K562 (cell line): ENCODE data around the gene DPY19L3. TPM values are rescaled to one million over a fixed set of nuclear protein-coding genes. Genes with fewer than 3 reads are reported as not detected.
A peak's percentile ranks its signal among the peaks of the same experiment; 100 is the strongest.

ENCODE experiments used
- ARID1B ChIP-seq: fragments of 450-650 bp; IDR thresholded peaks from 2 replicates; pipeline ENCODE4 v1.6.1; 2016; ENCODE audit warnings: antibody characterized with exemption, mild to moderate bottlenecking, inconsistent platforms
- ARID2 ChIP-seq: fragments of 450-650 bp; IDR thresholded peaks from 2 replicates; pipeline ENCODE4 v1.6.1; 2017; ENCODE audit warnings: antibody characterized with exemption, mild to moderate bottlenecking
- CCNT2 ChIP-seq: IDR thresholded peaks from 2 replicates; pipeline ENCODE4 v1.6.1; 2011; ENCODE audit warnings: borderline replicate concordance, low read depth, mild to moderate bottlenecking, moderate library complexity, mixed read lengths, low read length; ENCODE audit not compliant: insufficient read length; ENCODE audit errors: extremely low read depth
- CEBPB ChIP-seq: fragments of 450-650 bp; IDR thresholded peaks from 2 replicates; pipeline ENCODE4 v1.6.1; 2016; ENCODE audit warnings: missing genetic modification characterization, missing compliant biosample characterization
- ESRRA ChIP-seq: fragments of 450-650 bp; IDR thresholded peaks from 2 replicates; pipeline ENCODE4 v1.6.1; 2014; ENCODE audit warnings: low read depth, mild to moderate bottlenecking, moderate library complexity, borderline replicate concordance
- ETS2 ChIP-seq: IDR thresholded peaks from 2 replicates; pipeline ENCODE4 v1.6.1; 2016; ENCODE audit warnings: borderline replicate concordance, missing genetic modification characterization, mild to moderate bottlenecking, moderate library complexity, missing compliant biosample characterization; ENCODE audit not compliant: poor library complexity, severe bottlenecking
- FOS ChIP-seq: IDR thresholded peaks from 3 replicates; pipeline ENCODE4 v1.6.1; 2011; ENCODE audit not compliant: insufficient read length; ENCODE audit errors: extremely low read depth
- FOXP1 ChIP-seq: sonication (generic); formaldehyde crosslinking; IDR thresholded peaks from 2 replicates; pipeline ENCODE4 v1.8.0; 2022; ENCODE audit warnings: mild to moderate bottlenecking, missing genetic modification reagents
- HMBOX1 ChIP-seq: sonication (generic); IDR thresholded peaks from 2 replicates; pipeline ENCODE4 v1.6.1; 2016
- MYC ChIP-seq, 2 experiments: fragments of 250-450 bp in 1 of 2; sonication (Bioruptor Pico) in 1 of 2; IDR thresholded peaks; 2 replicates each; pipeline versions ENCODE4 v1.5.1 to v1.6.1; 2012 to 2021; ENCODE audit warnings: low read depth in 2 of 2, borderline replicate concordance in 1 of 2, improper control_type of control experiment in 1 of 2, low read length in 1 of 2, mild to moderate bottlenecking in 1 of 2, moderate library complexity in 1 of 2
- NBN ChIP-seq: fragments of 450-650 bp; IDR thresholded peaks from 2 replicates; pipeline ENCODE4 v1.6.1; 2016; ENCODE audit warnings: low read depth, mild to moderate bottlenecking
- NR2C1 ChIP-seq, 2 experiments: fragments of 450-650 bp; IDR thresholded peaks; 2 replicates each; pipeline ENCODE4 v1.6.1; 2017; ENCODE audit warnings: mild to moderate bottlenecking in 2 of 2, antibody characterized with exemption in 1 of 2, inconsistent platforms in 1 of 2, missing compliant biosample characterization in 1 of 2, missing genetic modification characterization in 1 of 2
- SMAD3 ChIP-seq: fragments of 450-650 bp; formaldehyde crosslinking; conservative IDR thresholded peaks from 2 replicates; pipeline ENCODE4 v1.4.0; 2020; ENCODE audit warnings: mild to moderate bottlenecking
- TAF9B ChIP-seq: fragments of 450-650 bp; IDR thresholded peaks from 2 replicates; pipeline ENCODE4 v1.6.1; 2018; ENCODE audit warnings: mild to moderate bottlenecking; ENCODE audit not compliant: partially characterized antibody
- TEAD2 ChIP-seq: fragments of 450-650 bp; IDR thresholded peaks from 2 replicates; pipeline ENCODE4 v1.6.1; 2016; ENCODE audit warnings: missing genetic modification characterization, control low read depth, missing compliant biosample characterization
- XRCC3 ChIP-seq: fragments of 450-650 bp; IDR thresholded peaks from 2 replicates; pipeline ENCODE4 v1.6.1; 2017; ENCODE audit warnings: mild to moderate bottlenecking, moderate library complexity
- ZBTB7A ChIP-seq: IDR thresholded peaks from 2 replicates; pipeline ENCODE4 v1.6.1; 2011; ENCODE audit warnings: low read depth, mild to moderate bottlenecking, low read length, moderate library complexity, borderline replicate concordance; ENCODE audit not compliant: control insufficient read depth
- ZMIZ1 ChIP-seq, 2 experiments: fragments of 150-350 bp in 1 of 2; IDR thresholded peaks; 2 replicates each; pipeline ENCODE4 v1.6.1; 2012 to 2016; ENCODE audit warnings: low read depth in 2 of 2, low read length in 2 of 2, mild to moderate bottlenecking in 1 of 2, moderate library complexity in 1 of 2
- ZNF121 ChIP-seq: sonication (generic); formaldehyde crosslinking; conservative IDR thresholded peaks from 2 replicates; pipeline ENCODE4 v1.8.0; 2022; ENCODE audit warnings: missing genetic modification reagents
- ZNF175 ChIP-seq: fragments of 200-800 bp; sonication (Bioruptor generic); IDR thresholded peaks from 2 replicates; pipeline ENCODE4 v1.6.1; 2016; ENCODE audit warnings: low read depth, mild to moderate bottlenecking, missing genetic modification characterization, missing compliant biosample characterization
- polyA plus RNA-seq, 8 experiments: library from polyadenylated mRNA; depleted of rRNA in 4 of 8; stranded (reverse) in 5 of 8; unstranded in 3 of 8; fragments of >200 nt; fragmentation: Nextera tagmentation in 2 of 8; fragmentation: Illumina TruSeq in 1 of 8; extraction: Ambion mirVana in 2 of 8; extraction: Trizol in 1 of 8; gene quantifications; 2 replicates each; pipeline versions ENCODE4 v1.2.1 to v1.2.3, GENCODE V29; 2011 to 2014; ENCODE audit warnings: inconsistent platforms in 1 of 8, missing spikeins in 1 of 8
- total RNA-seq, 7 experiments: library from RNA; depleted of rRNA in 6 of 7; stranded (reverse); fragments of >200 nt in 6 of 7; fragmentation: Illumina TruSeq in 2 of 7; extraction: Trizol in 2 of 7; gene quantifications; 2 replicates each; pipeline versions ENCODE4 v1.2.1 to v1.2.3, GENCODE V29; 2011 to 2021; ENCODE audit warnings: low replicate concordance in 1 of 7
- TF ChIP-seq, protein P1 (sequence below): IDR thresholded peaks from 2 replicates; pipeline ENCODE4 v1.6.1; 2012; ENCODE audit warnings: low read depth, low read length, improper control_type of control experiment, borderline replicate concordance

The DPY19L3 gene
- total and polyA plus RNA-seq, 9 of the 15 experiments (the other 6 are each of a cell fraction or from before 2014, with no cell fraction given), result 4.7 to 39.2 (median 22.0) TPM

DNA sequence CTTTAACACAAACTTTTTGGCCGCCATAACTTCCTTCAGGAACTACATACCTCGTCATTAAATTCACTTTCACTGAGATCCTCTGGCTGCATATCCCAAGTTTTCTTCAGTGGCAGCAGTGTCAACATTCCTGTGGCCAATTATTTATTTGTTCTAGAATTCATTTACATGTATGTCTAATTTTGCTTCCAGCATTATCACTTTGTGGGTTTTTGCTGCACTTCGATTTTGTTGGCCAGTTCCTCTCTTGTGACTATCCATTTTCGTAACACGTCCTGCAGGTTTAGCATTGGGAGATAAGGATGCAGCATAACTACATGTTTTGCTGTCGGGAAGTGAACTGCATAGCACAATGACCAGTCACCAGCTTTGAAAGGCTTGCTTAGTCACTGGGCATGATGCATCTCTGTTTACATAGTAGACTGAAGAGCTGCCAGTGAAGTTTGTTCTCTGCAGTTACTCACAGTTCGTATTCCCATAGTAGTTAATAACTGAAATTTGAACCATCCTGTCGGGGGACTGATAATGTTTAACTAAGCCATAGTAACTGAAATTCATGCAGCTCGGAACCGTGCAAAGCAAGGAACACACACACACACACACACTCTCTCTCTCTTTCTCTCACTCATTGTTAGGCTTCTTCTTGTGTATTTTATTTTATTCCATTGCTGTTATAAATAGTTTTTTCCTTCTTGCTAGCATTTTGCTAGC is 31.8 kb upstream of the DPY19L3 start (continued):
- TF ChIP-seq NR2C1 (IDR thresholded peaks at IDR 0.05) (no peak), NR2C1 (tag; IDR thresholded peaks at IDR 0.05) (0 out of 2 replicates have a peak, but pooled peaks have one; percentile 24), FOXP1 (CRISPR knock-in tag) (no peak), FOS (peak; percentile 68), NBN (peak; percentile 84; the same call in 1 of the 2 replicates), ZMIZ1 (IDR thresholded peaks at IDR 0.05; ENCODE audit: low read depth in 2 of 2, low read length in 2 of 2) (peak in 1 of 2 experiments; percentile 72; a peak in 2 of 4 replicates), ARID1B (peak; percentile 94), CEBPB (tag) (peak; percentile 81), ARID2 (no peak), ETS2 (no peak), SMAD3 (CRISPR knock-in tag) (no peak), ESRRA (0 out of 2 replicates have a peak, but pooled peaks have one; percentile 56), HMBOX1 (peak; percentile 100), ZNF175 (CRISPR knock-in tag) (0 out of 2 replicates have a peak, but pooled peaks have one; percentile 17), TAF9B (peak; percentile 70), ZBTB7A (no peak), TEAD2 (peak; percentile 65; the same call in 1 of the 2 replicates), MYC (IDR thresholded peaks at IDR 0.05; ENCODE audit: low read depth, low read length) (peak; percentile 72), MYC (CRISPR knock-in tag; IDR thresholded peaks at IDR 0.05; ENCODE audit: borderline replicate concordance, low read depth) (no peak), CCNT2 (peak; percentile 32), ZNF121 (CRISPR knock-in tag) (no peak), XRCC3 (no peak)
- TF ChIP-seq, protein P1, sequence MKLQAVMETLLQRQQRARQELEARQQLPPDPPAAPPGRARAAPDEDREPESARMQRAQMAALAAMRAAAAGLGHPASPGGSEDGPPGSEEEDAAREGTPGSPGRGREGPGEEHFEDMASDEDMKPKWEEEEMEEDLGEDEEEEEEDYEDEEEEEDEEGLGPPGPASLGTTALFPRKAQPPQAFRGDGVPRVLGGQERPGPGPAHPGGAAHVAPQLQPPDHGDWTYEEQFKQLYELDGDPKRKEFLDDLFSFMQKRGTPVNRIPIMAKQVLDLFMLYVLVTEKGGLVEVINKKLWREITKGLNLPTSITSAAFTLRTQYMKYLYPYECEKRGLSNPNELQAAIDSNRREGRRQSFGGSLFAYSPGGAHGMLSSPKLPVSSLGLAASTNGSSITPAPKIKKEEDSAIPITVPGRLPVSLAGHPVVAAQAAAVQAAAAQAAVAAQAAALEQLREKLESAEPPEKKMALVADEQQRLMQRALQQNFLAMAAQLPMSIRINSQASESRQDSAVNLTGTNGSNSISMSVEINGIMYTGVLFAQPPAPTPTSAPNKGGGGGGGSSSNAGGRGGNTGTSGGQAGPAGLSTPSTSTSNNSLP, result peak; percentile 54
